ENCODE results near the gene DCAF12.

DNA sequence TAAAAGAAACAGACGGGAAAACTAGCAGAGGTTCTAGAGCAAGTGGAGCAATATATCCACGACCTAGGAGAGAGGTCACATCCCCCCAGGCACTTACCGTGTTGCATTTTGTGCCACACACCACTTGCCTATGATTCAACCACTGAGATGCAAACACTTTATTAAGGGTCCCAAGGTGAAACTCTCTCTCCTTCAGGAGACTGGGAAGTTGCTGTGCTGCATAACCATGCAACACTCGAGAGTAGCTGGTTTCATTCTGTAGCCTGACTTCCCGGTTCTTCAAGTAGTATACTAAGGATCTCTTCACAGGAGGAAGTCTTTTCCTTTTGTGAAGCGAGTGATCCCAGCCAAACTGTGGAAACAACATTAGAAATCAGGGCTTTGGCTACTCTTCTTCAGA lies 1.6 kb downstream of the DCAF12 start:
- TF ChIP-seq POLR2A (IDR thresholded peaks at IDR 0.05) = peak in 1 of 2 donors; percentile 26
- TF ChIP-seq, protein P1, sequence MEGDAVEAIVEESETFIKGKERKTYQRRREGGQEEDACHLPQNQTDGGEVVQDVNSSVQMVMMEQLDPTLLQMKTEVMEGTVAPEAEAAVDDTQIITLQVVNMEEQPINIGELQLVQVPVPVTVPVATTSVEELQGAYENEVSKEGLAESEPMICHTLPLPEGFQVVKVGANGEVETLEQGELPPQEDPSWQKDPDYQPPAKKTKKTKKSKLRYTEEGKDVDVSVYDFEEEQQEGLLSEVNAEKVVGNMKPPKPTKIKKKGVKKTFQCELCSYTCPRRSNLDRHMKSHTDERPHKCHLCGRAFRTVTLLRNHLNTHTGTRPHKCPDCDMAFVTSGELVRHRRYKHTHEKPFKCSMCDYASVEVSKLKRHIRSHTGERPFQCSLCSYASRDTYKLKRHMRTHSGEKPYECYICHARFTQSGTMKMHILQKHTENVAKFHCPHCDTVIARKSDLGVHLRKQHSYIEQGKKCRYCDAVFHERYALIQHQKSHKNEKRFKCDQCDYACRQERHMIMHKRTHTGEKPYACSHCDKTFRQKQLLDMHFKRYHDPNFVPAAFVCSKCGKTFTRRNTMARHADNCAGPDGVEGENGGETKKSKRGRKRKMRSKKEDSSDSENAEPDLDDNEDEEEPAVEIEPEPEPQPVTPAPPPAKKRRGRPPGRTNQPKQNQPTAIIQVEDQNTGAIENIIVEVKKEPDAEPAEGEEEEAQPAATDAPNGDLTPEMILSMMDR (IDR thresholded peaks at IDR 0.05) = no peak

Data from adrenal gland (tissue), 5 donors.